ENCODE measurements around the gene GRM4.

GRCh38 chr6:34027445-34027936 lies 118.4 kb downstream of the GRM4 start:
- peak; percentile 82 for TF ChIP-seq CTCF (IDR thresholded peaks at IDR 0.05; ENCODE audit: low read depth, low read length)
- no peak for TF ChIP-seq POLR2A (IDR thresholded peaks at IDR 0.05; ENCODE audit: extremely low read depth, insufficient read length)

All from NB4 (cell line).